ENCODE results near the gene RLN1.
"Not testable (repeated sequence)": the region's sequence is repeated elsewhere in the genome, so short reads cannot be mapped to it uniquely, and the experiment has no call there.

Gene RLN1

GRCh38 chr9:5338992-5339981 is at the start of gene RLN1:
Gene RLN1, minus strand, starts transcription at chr9:5339876. Its CDS starts 130 bp downstream, at chr9:5339746.
- not testable (repeated sequence) for H3K9me3 ChIP-seq (ENCODE audit: control insufficient read depth, insufficient read depth, low read length); H3K27me3 ChIP-seq (ENCODE audit: control insufficient read depth, insufficient read depth, low read length); H3K36me3 ChIP-seq (ENCODE audit: control insufficient read depth, insufficient read depth, low read length); H3K9ac ChIP-seq (ENCODE audit: low read depth, low read length); H3K4me1 ChIP-seq (ENCODE audit: control insufficient read depth, insufficient read depth, low read length)
- H3K4me3 ChIP-seq (ENCODE audit: low read depth, low read length): peak within 1 kb of the TSS; percentile 20

GRCh38 chr9:5389109-5389732 is 49.5 kb upstream of the RLN1 start:
- Histone ChIP-seq H3K36me3 (ENCODE audit: control insufficient read depth, insufficient read depth, low read length) (no peaks in the 10 kb centered on the region), H3K4me3 (ENCODE audit: low read depth, low read length) (no peak overlapping the region), H3K27me3 (ENCODE audit: control insufficient read depth, insufficient read depth, low read length) (no peaks in the 10 kb centered on the region), H3K4me1 (ENCODE audit: control insufficient read depth, insufficient read depth, low read length) (no peaks in the 10 kb centered on the region), H3K9ac (ENCODE audit: low read depth, low read length) (no peak overlapping the region), H3K9me3 (ENCODE audit: control insufficient read depth, insufficient read depth, low read length) (no peaks in the 10 kb centered on the region)

GRCh38 chr9:5388026-5388819 is 48.5 kb upstream of the RLN1 start:
- Histone ChIP-seq H3K9me3 (ENCODE audit: control insufficient read depth, insufficient read depth, low read length) (no peaks in the 10 kb centered on the region), H3K4me1 (ENCODE audit: control insufficient read depth, insufficient read depth, low read length) (no peaks in the 10 kb centered on the region), H3K9ac (ENCODE audit: low read depth, low read length) (no peak overlapping the region), H3K4me3 (ENCODE audit: low read depth, low read length) (no peak overlapping the region), H3K36me3 (ENCODE audit: control insufficient read depth, insufficient read depth, low read length) (no peaks in the 10 kb centered on the region), H3K27me3 (ENCODE audit: control insufficient read depth, insufficient read depth, low read length) (no peaks in the 10 kb centered on the region)

GRCh38 chr9:5384436-5384835 is 44.8 kb upstream of the RLN1 start:
- Histone ChIP-seq H3K36me3 (ENCODE audit: control insufficient read depth, insufficient read depth, low read length) (no peaks in the 10 kb centered on the region), H3K4me1 (ENCODE audit: control insufficient read depth, insufficient read depth, low read length) (no peaks in the 10 kb centered on the region), H3K9ac (ENCODE audit: low read depth, low read length) (no peak overlapping the region), H3K27me3 (ENCODE audit: control insufficient read depth, insufficient read depth, low read length) (no peaks in the 10 kb centered on the region), H3K9me3 (ENCODE audit: control insufficient read depth, insufficient read depth, low read length) (no peaks in the 10 kb centered on the region), H3K4me3 (ENCODE audit: low read depth, low read length) (no peak overlapping the region)

- Histone ChIP-seq H3K4me1 (ENCODE audit: control insufficient read depth, insufficient read depth, low read length) (no peaks in the 10 kb centered on the region), H3K27me3 (ENCODE audit: control insufficient read depth, insufficient read depth, low read length) (no peaks in the 10 kb centered on the region), H3K4me3 (ENCODE audit: low read depth, low read length) (no peak overlapping the region), H3K9me3 (ENCODE audit: control insufficient read depth, insufficient read depth, low read length) (no peaks in the 10 kb centered on the region), H3K36me3 (ENCODE audit: control insufficient read depth, insufficient read depth, low read length) (no peaks in the 10 kb centered on the region), H3K9ac (ENCODE audit: low read depth, low read length) (no peak overlapping the region)
These were observed 42.8 kb upstream of the RLN1 start for GRCh38 chr9:5382479-5382878.

- no peak overlapping the region for H3K4me3 ChIP-seq (ENCODE audit: low read depth, low read length)
- H3K36me3 ChIP-seq (ENCODE audit: control insufficient read depth, insufficient read depth, low read length): no peaks in the 10 kb centered on the region
These were observed 36.3 kb upstream of the RLN1 start for GRCh38 chr9:5375790-5376477.

GRCh38 chr9:5375091-5375490 is 35.4 kb upstream of the RLN1 start:
- Histone ChIP-seq H3K27me3 (ENCODE audit: control insufficient read depth, insufficient read depth, low read length) (no peaks in the 10 kb centered on the region), H3K4me3 (ENCODE audit: low read depth, low read length) (no peak overlapping the region), H3K4me1 (ENCODE audit: control insufficient read depth, insufficient read depth, low read length) (no peaks in the 10 kb centered on the region), H3K9me3 (ENCODE audit: control insufficient read depth, insufficient read depth, low read length) (no peaks in the 10 kb centered on the region), H3K9ac (ENCODE audit: low read depth, low read length) (no peak overlapping the region), H3K36me3 (ENCODE audit: control insufficient read depth, insufficient read depth, low read length) (no peaks in the 10 kb centered on the region)

More at GRCh38 chr9:5375790-5376477, 36.3 kb upstream of the RLN1 start:
- Histone ChIP-seq H3K9me3 (ENCODE audit: control insufficient read depth, insufficient read depth, low read length) (no peaks in the 10 kb centered on the region), H3K27me3 (ENCODE audit: control insufficient read depth, insufficient read depth, low read length) (no peaks in the 10 kb centered on the region), H3K9ac (ENCODE audit: low read depth, low read length) (no peak overlapping the region), H3K4me1 (ENCODE audit: control insufficient read depth, insufficient read depth, low read length) (no peaks in the 10 kb centered on the region)

- Histone ChIP-seq H3K4me1 (ENCODE audit: control insufficient read depth, insufficient read depth, low read length) (no peaks in the 10 kb centered on the region), H3K27me3 (ENCODE audit: control insufficient read depth, insufficient read depth, low read length) (no peaks in the 10 kb centered on the region), H3K36me3 (ENCODE audit: control insufficient read depth, insufficient read depth, low read length) (no peaks in the 10 kb centered on the region), H3K9me3 (ENCODE audit: control insufficient read depth, insufficient read depth, low read length) (no peaks in the 10 kb centered on the region), H3K9ac (ENCODE audit: low read depth, low read length) (no peak overlapping the region), H3K4me3 (ENCODE audit: low read depth, low read length) (no peak overlapping the region)
These were observed 24.8 kb upstream of the RLN1 start for GRCh38 chr9:5364294-5365024.

GRCh38 chr9:5361326-5362010 is 21.8 kb upstream of the RLN1 start:
- Histone ChIP-seq H3K9me3 (ENCODE audit: control insufficient read depth, insufficient read depth, low read length) (no peaks in the 10 kb centered on the region), H3K4me1 (ENCODE audit: control insufficient read depth, insufficient read depth, low read length) (no peaks in the 10 kb centered on the region), H3K4me3 (ENCODE audit: low read depth, low read length) (no peak overlapping the region), H3K36me3 (ENCODE audit: control insufficient read depth, insufficient read depth, low read length) (no peaks in the 10 kb centered on the region), H3K27me3 (ENCODE audit: control insufficient read depth, insufficient read depth, low read length) (no peaks in the 10 kb centered on the region), H3K9ac (ENCODE audit: low read depth, low read length) (no peak overlapping the region)

GRCh38 chr9:5360341-5360740 is 20.7 kb upstream of the RLN1 start:
- no peak overlapping the region for H3K4me3 ChIP-seq (ENCODE audit: low read depth, low read length)
- no peaks in the 10 kb centered on the region for H3K9me3 ChIP-seq (ENCODE audit: control insufficient read depth, insufficient read depth, low read length)
- H3K4me1 ChIP-seq (ENCODE audit: control insufficient read depth, insufficient read depth, low read length): no peaks in the 10 kb centered on the region
- no peaks in the 10 kb centered on the region for H3K36me3 ChIP-seq (ENCODE audit: control insufficient read depth, insufficient read depth, low read length)
- H3K9ac ChIP-seq (ENCODE audit: low read depth, low read length): no peak overlapping the region
- no peaks in the 10 kb centered on the region for H3K27me3 ChIP-seq (ENCODE audit: control insufficient read depth, insufficient read depth, low read length)

Measured in iPS-15b (cell line).